HG03039 (cell line): Measurements from ENCODE around the gene TBC1D25.

ENCODE experiments used
- ATAC-seq: cut with Tn5 transposase; IDR thresholded peaks from one replicate; pipeline ENCODE4 v1.9.1; 2021; ENCODE audit warnings: mild to moderate bottlenecking, moderate library complexity; ENCODE audit not compliant: unreplicated experiment

The TBC1D25 gene

GRCh38 chrX:48599341-48599740 lies 59.8 kb downstream of the TBC1D25 start:
- no peak for ATAC-seq

GRCh38 chrX:48600226-48600625 lies 60.7 kb downstream of the TBC1D25 start:
- ATAC-seq = no peak

GRCh38 chrX:48601741-48602394 lies 62.4 kb downstream of the TBC1D25 start:
- no peak for ATAC-seq

GRCh38 chrX:48604701-48605100 lies 65.2 kb downstream of the TBC1D25 start:
- no peak for ATAC-seq

GRCh38 chrX:48606091-48606490 lies 66.6 kb downstream of the TBC1D25 start:
- ATAC-seq = no peak

GRCh38 chrX:48611703-48612102 lies 72.2 kb downstream of the TBC1D25 start:
- no peak for ATAC-seq
